Activated CD8-positive, alpha-beta T cell treated with anti-CD3 and anti-CD28 coated beads, Interleukin-2, amount 10 ng/mL, durations not matched to agents 7 days and 5 days (primary cell): ENCODE data around the gene KIAA1328. TPM values are rescaled to one million over a fixed set of nuclear protein-coding genes. Genes with fewer than 3 reads are reported as not detected.

Source experiments
- ATAC-seq: fragments of 150-1000 bp; cut with Tn5 transposase; one replicate; pipeline ENCODE4 v1.10.0; 2021; ENCODE audit warnings: moderate library complexity
- CTCF ChIA-PET: fragments of 350-600 bp; sonication (Branson Sonifier 250); formaldehyde crosslinking; loops from one replicate; lab custom pipeline; 2021; ENCODE audit warnings: antibody characterized with exemption; lab: Charles Lee
- POLR2A ChIA-PET: fragments of 350-600 bp; sonication (Branson Sonifier 250); formaldehyde crosslinking; loops from one replicate; lab custom pipeline; 2021; ENCODE audit warnings: antibody characterized with exemption; lab: Charles Lee
- DNase-seq: peaks from one replicate; pipeline ENCODE4 v3.0.0-alpha.2; 2020
- H3K27ac Mint-ChIP-seq: one replicate; pipeline ENCODE4 v1.8.0; 2021; ENCODE audit warnings: mild to moderate bottlenecking, mixed read lengths
- H3K27me3 Mint-ChIP-seq: one replicate; pipeline ENCODE4 v1.8.0; 2021; ENCODE audit warnings: low read depth, mixed read lengths
- H3K36me3 Mint-ChIP-seq: one replicate; pipeline ENCODE4 v1.8.0; 2021; ENCODE audit warnings: low read depth, mixed read lengths
- H3K4me1 Mint-ChIP-seq: one replicate; pipeline ENCODE4 v1.8.0; 2021; ENCODE audit warnings: low read depth, mixed read lengths
- H3K4me3 Mint-ChIP-seq: one replicate; pipeline ENCODE4 v1.8.0; 2021; ENCODE audit warnings: mild to moderate bottlenecking, mixed read lengths
- H3K9me3 Mint-ChIP-seq: one replicate; pipeline ENCODE4 v1.8.0; 2022; ENCODE audit warnings: mixed read lengths; ENCODE audit not compliant: insufficient read depth
- total RNA-seq, 2 experiments: library from RNA; stranded (reverse); gene quantifications; one replicate each; pipeline ENCODE4 v1.2.3, GENCODE V29; 2021

Gene KIAA1328
- total RNA-seq, 2 experiments from 2014 or later: 8.4 to 8.7 TPM

DNA sequence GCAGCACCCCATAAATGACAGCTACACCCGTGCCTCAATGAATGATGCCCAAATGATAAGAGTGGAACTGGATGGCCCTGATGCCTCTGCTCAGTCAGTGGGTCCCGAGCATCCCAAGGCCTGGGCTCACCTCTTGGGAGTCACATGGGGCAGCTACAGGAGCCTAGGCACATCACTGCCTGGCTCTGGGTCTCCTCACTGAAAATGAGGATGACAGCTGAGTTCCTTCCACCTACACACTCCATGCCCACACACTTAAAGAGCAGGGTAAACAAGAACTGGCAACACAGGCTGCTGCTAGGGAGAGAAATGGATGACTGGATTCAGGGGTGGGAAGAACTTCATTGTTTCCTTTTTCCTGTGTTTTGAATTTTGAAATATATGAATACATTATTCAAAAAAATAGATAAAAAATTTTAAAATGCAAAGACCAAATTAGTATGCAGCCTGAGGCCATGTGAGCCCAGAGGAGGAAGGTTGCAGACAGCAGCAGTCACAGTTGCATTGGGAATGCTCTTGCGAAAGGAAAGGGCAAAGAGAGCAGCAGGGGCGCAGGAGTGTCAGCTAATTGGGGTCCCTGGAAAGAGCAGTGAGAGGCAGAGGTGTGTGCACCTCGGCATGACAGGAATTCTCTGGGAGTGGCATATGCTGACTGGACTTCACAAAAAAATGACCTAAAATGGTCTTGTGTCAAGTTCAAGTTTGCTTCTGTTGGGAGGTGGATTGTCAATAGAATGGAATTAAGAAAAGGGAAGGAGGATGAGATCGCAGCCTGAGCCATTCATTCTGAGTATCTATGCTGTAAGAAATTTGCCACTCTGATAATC, 409.6 kb downstream of the KIAA1328 start:
- no peak for DNase-seq
- ATAC-seq: no peak
- POLR2A ChIA-PET: no interaction called here
- no peaks in the 10 kb centered on the region for H3K36me3 Mint-ChIP-seq
- no peaks in the 10 kb centered on the region for H3K4me1 Mint-ChIP-seq
- no peaks in the 10 kb centered on the region for H3K9me3 Mint-ChIP-seq
- CTCF ChIA-PET: no interaction called here
- no peak overlapping the region for H3K27ac Mint-ChIP-seq
- peaks cover 9% of the 10 kb centered on the region for H3K27me3 Mint-ChIP-seq
- no peak overlapping the region for H3K4me3 Mint-ChIP-seq

DNA sequence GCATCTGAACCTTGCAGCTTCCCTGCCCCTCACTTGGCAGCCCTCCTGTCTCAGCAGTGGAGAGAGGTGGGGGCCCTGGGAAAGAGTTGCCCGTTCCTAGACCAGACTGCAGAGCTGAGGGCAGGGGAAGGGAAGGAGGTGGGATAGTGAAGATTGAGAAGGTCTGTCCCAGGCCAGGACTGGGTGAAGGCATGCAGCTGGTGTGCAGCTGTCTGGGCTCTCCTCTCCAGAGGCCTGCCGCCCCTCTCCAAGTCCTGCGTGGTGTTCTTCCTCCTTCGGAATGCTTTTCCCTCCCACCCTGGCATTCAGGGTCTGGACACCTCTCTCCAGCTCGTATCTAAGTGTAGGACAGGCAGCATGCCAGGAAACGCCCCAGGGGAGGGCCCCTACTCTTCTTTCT, 413.2 kb downstream of the KIAA1328 start:
- no peaks in the 10 kb centered on the region for H3K9me3 Mint-ChIP-seq
- DNase-seq (no peak), ATAC-seq (no peak)
- H3K27me3 Mint-ChIP-seq: peaks cover 24% of the 10 kb centered on the region
- CTCF ChIA-PET: no interaction called here
- H3K4me1 Mint-ChIP-seq: no peaks in the 10 kb centered on the region
- POLR2A ChIA-PET: no interaction called here
- H3K27ac Mint-ChIP-seq: no peak overlapping the region
- no peaks in the 10 kb centered on the region for H3K36me3 Mint-ChIP-seq
- H3K4me3 Mint-ChIP-seq: no peak overlapping the region

DNA sequence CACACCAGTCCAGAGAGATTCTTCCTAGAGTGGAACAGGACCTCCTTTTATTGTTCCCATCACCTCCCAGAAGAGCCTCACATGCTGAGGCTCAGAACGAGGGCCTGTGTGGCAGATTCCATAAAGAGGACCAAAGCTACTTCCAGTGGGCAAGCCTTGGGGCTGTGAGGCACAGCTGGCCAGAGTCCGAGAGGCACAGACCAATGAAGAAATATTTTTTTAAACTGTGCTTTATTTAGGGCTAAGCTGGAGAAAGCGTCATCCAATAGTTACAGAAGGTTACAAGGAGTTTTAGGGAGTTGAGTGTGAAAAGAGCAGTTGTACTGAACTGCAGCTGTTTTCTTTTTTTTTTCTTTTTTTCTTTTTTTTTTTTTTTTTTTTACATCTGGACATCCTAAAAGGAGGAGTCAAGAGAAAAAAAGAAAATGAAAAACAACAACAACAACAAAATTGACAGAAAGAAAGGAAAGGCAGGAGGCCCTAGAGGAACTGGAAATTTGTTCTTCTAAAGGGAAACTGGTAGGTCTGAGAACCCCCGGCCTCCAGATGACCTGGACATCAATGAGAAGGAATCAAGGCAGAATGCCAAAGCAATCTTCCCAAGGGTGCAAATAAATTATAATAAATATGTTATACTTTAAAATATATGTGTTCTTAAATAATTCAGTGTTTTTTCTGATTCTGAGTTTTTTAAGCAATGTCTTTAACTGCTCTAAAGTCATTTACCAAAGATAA, 414.1 kb downstream of the KIAA1328 start:
- Mint-ChIP-seq H3K27ac (no peak overlapping the region), H3K4me3 (no peak overlapping the region), H3K36me3 (no peaks in the 10 kb centered on the region), H3K27me3 (peaks cover 24% of the 10 kb centered on the region), H3K4me1 (no peaks in the 10 kb centered on the region), H3K9me3 (no peaks in the 10 kb centered on the region)
- ATAC-seq: no peak
- no peak for DNase-seq
- ChIA-PET CTCF (no interaction called here), POLR2A (no interaction called here)

DNA sequence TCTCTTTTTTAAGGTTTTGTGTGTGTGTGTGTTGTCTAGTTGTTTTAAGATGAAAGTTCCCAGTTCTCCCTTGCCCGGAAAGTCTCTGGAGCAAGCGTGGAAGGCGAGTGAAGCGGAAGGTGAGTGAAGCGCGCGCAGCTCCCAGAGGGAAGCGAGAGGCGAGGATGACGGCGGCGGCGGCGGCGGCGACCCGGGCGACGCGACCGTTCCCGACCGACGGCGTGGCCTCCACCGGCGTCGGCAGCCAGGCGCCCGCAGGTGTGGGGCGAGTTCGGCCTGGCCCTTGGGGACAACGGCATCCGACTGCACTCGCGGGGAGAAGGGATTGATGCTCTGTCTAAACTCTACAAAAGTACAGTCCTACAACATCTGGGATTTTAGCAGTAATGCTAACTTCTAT, 414.8 kb downstream of the KIAA1328 start:
- H3K36me3 Mint-ChIP-seq: no peaks in the 10 kb centered on the region
- H3K27ac Mint-ChIP-seq: no peak overlapping the region
- peaks cover 24% of the 10 kb centered on the region for H3K27me3 Mint-ChIP-seq
- no peaks in the 10 kb centered on the region for H3K9me3 Mint-ChIP-seq
- ChIA-PET CTCF (no interaction called here), POLR2A (no interaction called here)
- no peaks in the 10 kb centered on the region for H3K4me1 Mint-ChIP-seq
- ATAC-seq (no peak), DNase-seq (no peak)
- no peak overlapping the region for H3K4me3 Mint-ChIP-seq

DNA sequence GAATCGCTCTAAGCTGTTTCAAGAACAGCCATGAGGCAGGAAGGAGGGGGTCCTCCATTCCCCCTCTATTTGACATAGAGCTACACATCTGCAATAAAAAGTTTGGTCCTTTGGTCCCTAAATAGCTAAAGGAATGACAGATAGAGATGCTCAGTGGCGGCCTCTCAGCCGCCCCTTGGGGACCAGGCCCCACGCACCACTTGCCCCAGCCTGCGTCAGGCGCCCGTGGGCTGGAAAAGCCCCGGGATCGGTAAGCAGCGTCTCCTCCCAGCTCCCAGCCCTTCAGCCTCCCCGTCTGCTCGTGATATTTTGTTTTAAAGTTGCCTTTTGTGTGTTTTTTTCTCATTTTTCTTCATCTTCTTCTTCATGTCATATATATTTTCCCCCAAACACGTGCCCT, 415.7 kb downstream of the KIAA1328 start:
- H3K4me1 Mint-ChIP-seq: no peaks in the 10 kb centered on the region
- H3K27me3 Mint-ChIP-seq: peaks cover 24% of the 10 kb centered on the region
- DNase-seq (no peak), ATAC-seq (no peak)
- ChIA-PET POLR2A (no interaction called here), CTCF (no interaction called here)
- no peak overlapping the region for H3K4me3 Mint-ChIP-seq
- no peaks in the 10 kb centered on the region for H3K36me3 Mint-ChIP-seq
- H3K9me3 Mint-ChIP-seq: no peaks in the 10 kb centered on the region
- H3K27ac Mint-ChIP-seq: no peak overlapping the region

DNA sequence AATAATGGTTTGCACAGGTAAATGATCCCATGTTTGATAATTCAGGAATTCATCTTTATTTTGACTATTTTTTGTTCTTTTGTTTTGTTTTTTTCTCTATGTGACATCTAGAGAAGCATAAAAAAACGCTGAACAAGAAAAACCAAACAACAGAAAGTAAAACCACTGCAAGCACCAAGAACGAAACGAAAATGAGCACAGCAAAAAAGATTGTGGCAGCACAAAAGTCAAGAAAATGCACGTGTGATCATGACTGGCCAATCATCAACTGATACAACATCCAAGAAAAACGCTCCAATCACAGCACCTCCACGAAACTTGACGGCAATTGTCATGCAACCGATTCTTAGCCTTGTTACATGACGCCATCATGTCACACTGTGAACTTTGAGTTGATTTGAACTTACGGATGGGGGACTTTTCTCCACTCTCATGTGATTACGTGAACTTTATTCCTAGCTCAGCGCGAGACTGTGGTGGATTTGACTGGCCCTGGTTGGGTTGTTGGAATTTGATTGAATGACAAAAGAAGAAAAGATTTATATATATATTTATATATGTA, 417.9 kb downstream of the KIAA1328 start:
- Mint-ChIP-seq H3K36me3 (no peaks in the 10 kb centered on the region), H3K27ac (no peak overlapping the region), H3K9me3 (no peaks in the 10 kb centered on the region), H3K4me1 (no peaks in the 10 kb centered on the region), H3K27me3 (peaks cover 27% of the 10 kb centered on the region), H3K4me3 (no peak overlapping the region)
- ATAC-seq (no peak), DNase-seq (no peak)
- ChIA-PET CTCF (no interaction called here), POLR2A (no interaction called here)

DNA sequence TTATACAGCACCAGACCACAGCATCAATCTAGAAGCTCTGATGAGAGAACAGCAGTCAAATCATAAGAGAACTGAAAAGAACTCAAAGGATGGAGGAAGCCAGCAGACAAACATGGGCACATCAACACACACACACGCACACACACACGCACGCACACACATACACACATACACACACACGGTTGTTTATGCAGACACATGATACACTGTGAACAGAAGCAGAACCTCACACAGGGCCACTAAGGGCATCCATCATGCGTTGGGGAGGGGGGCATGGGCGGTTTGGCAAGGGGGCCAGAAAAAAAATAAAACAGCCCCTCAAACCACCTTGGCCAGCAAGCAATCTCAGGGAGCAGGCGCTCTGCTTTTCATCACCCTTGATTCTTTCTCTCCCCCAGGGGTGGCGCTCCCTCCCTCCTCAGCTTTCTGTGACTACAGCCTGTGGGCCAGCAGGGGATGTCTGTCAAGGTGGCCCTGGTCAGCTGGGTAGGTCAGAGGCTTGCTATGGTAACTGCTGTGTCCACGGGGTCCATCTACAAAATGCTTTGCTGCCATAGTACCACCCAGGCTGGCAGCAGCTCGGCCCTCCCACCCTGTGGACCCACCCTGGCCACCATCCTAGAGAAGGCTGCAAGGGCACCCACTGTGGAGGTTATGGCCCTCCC, 418.7 kb downstream of the KIAA1328 start:
- DNase-seq (no peak), ATAC-seq (no peak)
- Mint-ChIP-seq H3K9me3 (no peaks in the 10 kb centered on the region), H3K4me1 (no peaks in the 10 kb centered on the region), H3K27ac (no peak overlapping the region), H3K36me3 (no peaks in the 10 kb centered on the region), H3K4me3 (no peak overlapping the region), H3K27me3 (peaks cover 31% of the 10 kb centered on the region)
- ChIA-PET CTCF (no interaction called here), POLR2A (no interaction called here)

DNA sequence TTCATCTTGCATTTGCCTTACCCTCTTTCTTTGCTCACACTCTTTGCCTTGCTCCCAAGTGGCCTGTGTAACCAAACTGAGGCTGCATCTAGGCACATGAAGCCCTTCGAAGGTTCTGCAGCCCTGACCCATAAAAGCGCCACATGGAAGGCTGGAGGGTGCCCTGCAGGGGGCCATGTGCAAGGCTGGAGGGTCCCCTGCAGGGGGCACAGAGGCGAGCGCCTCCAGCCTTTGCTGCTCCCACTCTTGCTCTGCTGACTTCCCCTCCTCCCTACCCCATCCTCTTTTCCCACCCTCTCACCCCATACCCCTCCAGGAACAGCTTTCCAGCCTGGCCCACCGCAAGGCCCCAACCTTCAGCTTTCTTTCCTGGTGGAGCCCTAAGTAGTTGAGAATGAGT, 419.4 kb downstream of the KIAA1328 start:
- DNase-seq (no peak), ATAC-seq (no peak)
- Mint-ChIP-seq H3K9me3 (no peaks in the 10 kb centered on the region), H3K36me3 (no peaks in the 10 kb centered on the region), H3K4me3 (no peak overlapping the region), H3K4me1 (no peaks in the 10 kb centered on the region), H3K27me3 (peaks cover 30% of the 10 kb centered on the region), H3K27ac (no peak overlapping the region)
- ChIA-PET CTCF (no interaction called here), POLR2A (no interaction called here)

DNA sequence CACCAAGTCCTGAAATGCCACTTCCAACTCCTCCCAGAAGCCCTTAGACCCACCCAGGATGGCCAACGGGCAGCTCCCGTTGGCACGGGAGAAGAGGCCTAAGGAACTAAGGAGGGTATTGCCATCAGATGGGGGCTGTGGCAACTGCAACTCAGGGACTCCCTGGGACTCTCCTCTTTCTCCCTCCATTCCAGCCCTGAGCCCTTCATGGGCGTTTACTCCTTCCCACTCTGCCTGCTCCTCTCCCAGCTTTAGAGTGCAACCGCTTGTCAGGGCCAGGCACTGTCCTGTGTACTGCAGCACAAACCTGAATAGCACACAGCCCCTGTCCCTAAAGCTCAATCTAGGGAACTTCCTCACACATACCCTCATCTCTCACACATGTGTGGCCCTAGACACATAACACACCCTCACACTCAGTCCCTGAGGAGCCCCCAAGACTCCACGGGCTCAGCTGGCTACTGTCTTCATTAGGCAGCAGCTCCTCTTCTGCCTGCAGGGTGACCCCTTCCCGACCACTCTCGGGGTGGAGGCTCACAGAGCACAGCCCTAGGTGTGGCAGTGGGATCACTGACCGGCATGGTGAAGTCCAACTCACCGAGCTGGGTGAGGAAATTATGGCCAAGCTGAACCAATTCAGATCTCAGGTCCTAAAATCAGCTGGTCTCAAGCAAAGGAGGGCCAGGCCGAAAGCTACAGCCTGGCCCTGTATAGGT, 420.4 kb downstream of the KIAA1328 start:
- ATAC-seq (no peak), DNase-seq (no peak)
- H3K4me1 Mint-ChIP-seq: no peaks in the 10 kb centered on the region
- H3K27ac Mint-ChIP-seq: no peak overlapping the region
- no peaks in the 10 kb centered on the region for H3K9me3 Mint-ChIP-seq
- H3K36me3 Mint-ChIP-seq: no peaks in the 10 kb centered on the region
- H3K4me3 Mint-ChIP-seq: no peak overlapping the region
- H3K27me3 Mint-ChIP-seq: peaks cover 25% of the 10 kb centered on the region
- ChIA-PET CTCF (no interaction called here), POLR2A (interaction anchor here (0.6 kb wide), 1 partner anchor 12 kb away, joined by 3 read pairs; no protein-coding TSS in a partner anchor)

DNA sequence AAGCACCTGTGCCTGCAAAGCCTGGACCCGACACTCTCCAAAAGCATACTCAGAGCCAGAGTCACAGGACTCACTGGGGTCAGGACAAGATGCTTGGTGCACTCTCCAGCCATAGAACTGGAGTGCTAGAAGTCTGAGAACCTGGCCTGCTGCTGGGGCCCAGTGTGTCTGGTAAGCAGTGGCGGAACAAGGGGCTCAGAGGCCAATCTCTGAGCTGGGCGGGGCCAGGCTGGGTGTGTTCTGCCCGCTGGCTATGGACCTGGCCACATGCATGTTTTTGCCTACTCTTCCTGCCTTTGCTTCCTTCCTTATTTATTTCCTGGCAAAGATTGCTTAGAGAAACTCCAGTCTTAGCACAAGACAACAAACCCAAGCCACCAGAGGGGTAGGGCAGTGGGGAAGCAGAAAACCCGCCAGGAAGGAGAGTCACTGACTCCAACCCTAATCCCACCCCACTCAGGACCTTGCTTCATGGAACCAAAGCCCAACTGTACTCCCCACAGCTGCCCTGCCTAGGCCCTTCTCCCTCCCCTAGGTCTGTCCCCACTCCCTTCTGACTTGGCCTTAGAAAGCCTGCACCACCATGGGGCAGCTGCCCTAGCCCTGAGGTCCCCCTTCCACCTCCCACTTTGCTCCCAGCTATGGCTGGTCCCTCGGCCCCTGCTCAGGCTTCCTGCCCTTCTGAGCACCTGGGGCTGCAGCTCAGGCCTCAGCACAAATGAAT, 421.1 kb downstream of the KIAA1328 start:
- CTCF ChIA-PET: interaction anchor here (1.0 kb wide), 1 partner anchor 308 kb away, joined by 3 read pairs; no protein-coding TSS in a partner anchor
- no peak overlapping the region for H3K27ac Mint-ChIP-seq
- ATAC-seq (no peak), DNase-seq (no peak)
- H3K36me3 Mint-ChIP-seq: no peaks in the 10 kb centered on the region
- no peaks in the 10 kb centered on the region for H3K9me3 Mint-ChIP-seq
- no peak overlapping the region for H3K4me3 Mint-ChIP-seq
- POLR2A ChIA-PET: interaction anchor here (0.6 kb wide), 1 partner anchor 13 kb away, joined by 3 read pairs; no protein-coding TSS in a partner anchor
- peaks cover 29% of the 10 kb centered on the region for H3K27me3 Mint-ChIP-seq
- peaks cover 2% of the 10 kb centered on the region for H3K4me1 Mint-ChIP-seq

DNA sequence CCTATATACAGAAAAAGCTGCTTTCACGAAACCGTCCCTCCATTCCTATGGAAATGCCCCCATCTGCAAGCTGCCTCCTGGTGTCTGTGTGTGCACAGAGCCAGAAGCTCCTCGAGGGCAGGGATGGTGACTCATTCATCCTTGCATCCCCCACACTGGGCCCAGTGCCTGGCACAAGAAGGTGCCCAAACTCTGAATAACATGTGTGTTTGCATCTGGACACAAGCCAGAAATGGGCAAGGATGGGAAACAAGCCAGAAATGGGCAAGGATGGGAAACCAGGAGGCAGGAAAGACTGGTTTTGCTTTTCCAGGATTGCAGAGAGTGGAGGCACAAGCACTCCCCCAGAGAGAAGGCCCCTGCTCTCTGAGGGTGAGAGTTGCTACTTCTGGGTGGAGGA, 422.8 kb downstream of the KIAA1328 start:
- Mint-ChIP-seq H3K4me3 (no peak overlapping the region), H3K27ac (no peak overlapping the region), H3K36me3 (no peaks in the 10 kb centered on the region), H3K9me3 (no peaks in the 10 kb centered on the region), H3K27me3 (peaks cover 36% of the 10 kb centered on the region), H3K4me1 (peaks cover 2% of the 10 kb centered on the region)
- no peak for ATAC-seq
- CTCF ChIA-PET: no interaction called here
- DNase-seq: no peak
- POLR2A ChIA-PET: no interaction called here
